ENCODE measurements around the gene KIAA2012.

KIAA2012 gene

DNA sequence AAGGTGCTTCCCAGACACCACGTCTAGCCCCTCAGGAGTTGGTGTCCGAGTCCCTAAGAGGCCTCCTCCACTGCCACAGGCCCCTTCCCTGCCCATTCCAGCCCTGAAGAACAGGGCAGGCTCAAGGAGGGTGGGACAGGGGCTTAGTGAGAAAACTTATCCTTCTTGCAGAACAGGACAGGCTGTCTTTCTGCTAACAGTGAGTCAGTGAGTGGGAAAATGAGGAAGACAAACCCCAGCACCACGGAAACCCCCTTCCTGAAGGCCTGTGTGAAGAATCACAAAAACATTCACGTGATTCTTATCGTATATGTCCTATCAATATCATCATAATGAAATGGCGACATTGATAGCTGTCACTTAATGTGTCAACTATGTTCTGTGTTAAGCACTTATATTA lies 29.6 kb upstream of the KIAA2012 start:
- H3K27ac ChIP-seq (ENCODE audit: low read depth, low read length), result no peak overlapping the region
- peaks cover 3% of the 10 kb centered on the region; the same call in 1 of the 2 replicates for H3K27me3 ChIP-seq (ENCODE audit: insufficient read depth, low read length)
- no peaks in the 10 kb centered on the region for H3K79me2 ChIP-seq (ENCODE audit: control insufficient read depth, insufficient read depth, low read length, unreplicated experiment)
- peaks cover 12% of the 10 kb centered on the region for H3K4me1 ChIP-seq (ENCODE audit: control insufficient read depth, insufficient read depth, low read length, unreplicated experiment)
- H3K36me3 ChIP-seq (ENCODE audit: insufficient read depth, low read length), result no peaks in the 10 kb centered on the region
- no peak overlapping the region for H3K4me3 ChIP-seq (ENCODE audit: low read depth, low read length)
- no peak overlapping the region for H2AFZ ChIP-seq (ENCODE audit: low read length, unreplicated experiment)

DNA sequence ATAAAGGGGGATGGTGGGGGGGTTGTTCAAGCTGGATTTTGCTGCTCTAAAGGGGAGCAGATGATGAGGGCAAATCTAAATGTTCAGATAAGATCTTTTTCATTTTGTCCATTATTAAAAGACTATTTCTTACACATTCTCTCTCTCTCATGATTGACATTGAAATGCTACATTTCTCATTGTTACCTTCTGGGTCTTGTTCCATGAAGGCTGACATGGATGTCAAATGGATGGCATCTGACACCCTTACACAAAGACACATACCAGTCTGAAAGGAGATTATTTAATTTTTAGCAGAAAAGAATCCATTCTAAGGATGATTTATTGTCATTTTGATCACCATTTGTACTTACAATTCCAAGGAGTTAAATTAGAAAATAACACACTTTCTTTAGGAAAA lies 28.3 kb upstream of the KIAA2012 start:
- Histone ChIP-seq H3K4me3 (ENCODE audit: low read depth, low read length) (no peak overlapping the region), H3K79me2 (ENCODE audit: control insufficient read depth, insufficient read depth, low read length, unreplicated experiment) (no peaks in the 10 kb centered on the region), H3K27me3 (ENCODE audit: insufficient read depth, low read length) (peaks cover 3% of the 10 kb centered on the region; the same call in 1 of the 2 replicates), H3K4me1 (ENCODE audit: control insufficient read depth, insufficient read depth, low read length, unreplicated experiment) (no peaks in the 10 kb centered on the region), H2AFZ (ENCODE audit: low read length, unreplicated experiment) (no peak overlapping the region), H3K27ac (ENCODE audit: low read depth, low read length) (no peak overlapping the region), H3K36me3 (ENCODE audit: insufficient read depth, low read length) (no peaks in the 10 kb centered on the region)

DNA sequence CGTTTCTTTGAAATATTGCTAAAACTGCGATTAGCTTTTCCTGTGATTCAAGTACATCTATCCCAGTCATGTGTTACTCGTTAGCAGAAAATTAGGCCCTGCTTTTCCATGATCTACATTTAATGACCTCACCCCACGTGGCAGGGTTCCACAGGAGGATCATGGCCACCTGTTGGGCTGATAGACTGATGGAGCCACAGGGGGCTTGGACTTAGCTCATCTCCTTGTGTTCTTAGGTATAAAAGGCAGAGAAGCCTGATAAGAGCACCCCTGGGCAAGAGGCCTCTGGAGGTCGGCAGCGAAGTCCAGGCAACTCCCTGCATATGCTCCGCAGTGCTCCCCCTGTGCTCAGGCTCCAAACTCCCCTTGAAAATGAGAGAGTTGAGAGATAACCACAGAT lies 26.5 kb upstream of the KIAA2012 start:
- Histone ChIP-seq H3K4me3 (ENCODE audit: low read depth, low read length) (no peak overlapping the region), H3K4me1 (ENCODE audit: control insufficient read depth, insufficient read depth, low read length, unreplicated experiment) (no peaks in the 10 kb centered on the region), H3K27me3 (ENCODE audit: insufficient read depth, low read length) (peaks cover 10% of the 10 kb centered on the region), H3K79me2 (ENCODE audit: control insufficient read depth, insufficient read depth, low read length, unreplicated experiment) (no peaks in the 10 kb centered on the region), H3K27ac (ENCODE audit: low read depth, low read length) (no peak overlapping the region), H3K36me3 (ENCODE audit: insufficient read depth, low read length) (no peaks in the 10 kb centered on the region), H2AFZ (ENCODE audit: low read length, unreplicated experiment) (no peak overlapping the region)

DNA sequence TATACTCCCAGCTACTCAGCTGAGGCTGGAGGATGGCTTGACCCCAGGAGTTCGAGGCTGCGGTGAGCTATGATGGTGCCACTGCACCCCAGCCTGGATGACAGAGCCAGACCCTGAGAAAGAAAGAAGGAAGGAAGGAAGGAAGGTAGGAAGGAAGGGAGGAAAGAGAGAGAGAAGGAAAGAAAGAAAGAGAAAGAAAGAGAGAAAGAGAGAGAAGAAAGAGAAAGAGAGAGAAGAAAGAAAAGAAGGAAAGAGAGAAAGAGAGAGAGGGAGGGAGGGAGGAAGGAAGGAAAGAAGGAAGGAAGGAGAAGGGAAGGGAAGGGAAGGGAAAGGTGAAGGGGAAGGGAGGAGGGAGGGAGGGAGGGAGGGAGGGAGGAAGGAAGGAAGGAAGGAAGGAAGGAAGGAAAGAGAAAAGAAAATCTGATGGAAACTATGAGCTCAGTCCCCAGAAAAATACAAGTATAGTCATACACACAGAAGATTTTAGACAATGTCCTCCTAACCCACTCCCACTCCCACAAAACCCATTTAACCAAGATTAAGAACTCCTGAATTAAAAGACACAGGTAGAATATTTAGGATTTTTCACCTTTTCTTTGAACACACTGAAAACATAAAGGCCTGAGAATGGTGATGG lies 23.8 kb upstream of the KIAA2012 start:
- Histone ChIP-seq H3K4me3 (ENCODE audit: low read depth, low read length) (no peak overlapping the region), H3K27ac (ENCODE audit: low read depth, low read length) (no peak overlapping the region), H3K36me3 (ENCODE audit: insufficient read depth, low read length) (no peaks in the 10 kb centered on the region), H3K79me2 (ENCODE audit: control insufficient read depth, insufficient read depth, low read length, unreplicated experiment) (no peaks in the 10 kb centered on the region), H2AFZ (ENCODE audit: low read length, unreplicated experiment) (no peak overlapping the region), H3K27me3 (ENCODE audit: insufficient read depth, low read length) (peaks cover 31% of the 10 kb centered on the region), H3K4me1 (ENCODE audit: control insufficient read depth, insufficient read depth, low read length, unreplicated experiment) (no peaks in the 10 kb centered on the region)

DNA sequence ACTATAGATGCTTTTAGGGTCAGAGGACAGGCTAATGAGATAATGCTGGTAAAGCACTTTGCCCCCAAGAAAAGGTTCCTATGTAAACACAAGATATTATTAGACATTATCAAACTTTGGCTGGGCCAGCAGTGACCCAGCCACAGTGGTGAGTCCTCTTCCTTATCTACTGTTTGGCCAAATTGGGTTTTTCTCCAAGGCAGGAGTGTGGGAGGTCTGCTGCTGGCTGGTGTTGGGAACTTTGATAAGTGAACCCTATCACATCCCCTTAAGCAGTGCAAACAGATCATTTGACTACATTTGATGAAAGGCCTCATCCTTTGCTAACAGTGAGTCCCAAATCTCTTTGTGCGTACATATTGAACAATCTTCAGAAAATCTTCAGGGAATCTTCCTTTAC lies 23.2 kb upstream of the KIAA2012 start:
- Histone ChIP-seq H3K36me3 (ENCODE audit: insufficient read depth, low read length) (no peaks in the 10 kb centered on the region), H3K79me2 (ENCODE audit: control insufficient read depth, insufficient read depth, low read length, unreplicated experiment) (no peaks in the 10 kb centered on the region), H3K4me3 (ENCODE audit: low read depth, low read length) (no peak overlapping the region), H3K4me1 (ENCODE audit: control insufficient read depth, insufficient read depth, low read length, unreplicated experiment) (no peaks in the 10 kb centered on the region), H3K27me3 (ENCODE audit: insufficient read depth, low read length) (peaks cover 38% of the 10 kb centered on the region), H3K27ac (ENCODE audit: low read depth, low read length) (no peak overlapping the region), H2AFZ (ENCODE audit: low read length, unreplicated experiment) (no peak overlapping the region)

DNA sequence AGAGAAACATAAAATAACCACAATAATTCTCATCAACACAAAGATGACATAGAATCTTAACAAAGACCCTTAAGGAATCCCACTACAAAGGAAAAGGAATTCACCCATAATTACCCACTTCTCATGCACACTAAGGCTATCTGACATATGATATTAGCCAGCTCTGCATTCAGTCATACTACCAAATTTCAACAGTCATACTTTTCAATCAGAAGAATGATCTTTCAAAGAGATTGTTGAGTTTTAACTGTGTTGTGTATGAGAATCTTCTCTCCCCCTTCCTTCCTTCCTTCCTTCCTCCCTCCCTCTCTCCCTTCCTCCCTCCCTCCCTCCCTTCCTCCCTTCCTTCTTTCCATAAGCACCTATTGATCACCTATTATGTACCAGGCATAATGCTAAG lies 22.4 kb upstream of the KIAA2012 start:
- Histone ChIP-seq H3K27me3 (ENCODE audit: insufficient read depth, low read length) (peaks cover 45% of the 10 kb centered on the region), H3K36me3 (ENCODE audit: insufficient read depth, low read length) (no peaks in the 10 kb centered on the region), H3K79me2 (ENCODE audit: control insufficient read depth, insufficient read depth, low read length, unreplicated experiment) (no peaks in the 10 kb centered on the region), H3K27ac (ENCODE audit: low read depth, low read length) (no peak overlapping the region), H3K4me3 (ENCODE audit: low read depth, low read length) (no peak overlapping the region), H2AFZ (ENCODE audit: low read length, unreplicated experiment) (no peak overlapping the region), H3K4me1 (ENCODE audit: control insufficient read depth, insufficient read depth, low read length, unreplicated experiment) (no peaks in the 10 kb centered on the region)

GRCh38 chr2:202051499-202052161 lies 21.4 kb upstream of the KIAA2012 start:
- peaks cover 52% of the 10 kb centered on the region for H3K27me3 ChIP-seq (ENCODE audit: insufficient read depth, low read length)
- H2AFZ ChIP-seq (ENCODE audit: low read length, unreplicated experiment), result no peak overlapping the region
- H3K27ac ChIP-seq (ENCODE audit: low read depth, low read length), result no peak overlapping the region
- H3K4me1 ChIP-seq (ENCODE audit: control insufficient read depth, insufficient read depth, low read length, unreplicated experiment), result no peaks in the 10 kb centered on the region
- H3K79me2 ChIP-seq (ENCODE audit: control insufficient read depth, insufficient read depth, low read length, unreplicated experiment), result no peaks in the 10 kb centered on the region
- no peak overlapping the region for H3K4me3 ChIP-seq (ENCODE audit: low read depth, low read length)
- H3K36me3 ChIP-seq (ENCODE audit: insufficient read depth, low read length), result no peaks in the 10 kb centered on the region

DNA sequence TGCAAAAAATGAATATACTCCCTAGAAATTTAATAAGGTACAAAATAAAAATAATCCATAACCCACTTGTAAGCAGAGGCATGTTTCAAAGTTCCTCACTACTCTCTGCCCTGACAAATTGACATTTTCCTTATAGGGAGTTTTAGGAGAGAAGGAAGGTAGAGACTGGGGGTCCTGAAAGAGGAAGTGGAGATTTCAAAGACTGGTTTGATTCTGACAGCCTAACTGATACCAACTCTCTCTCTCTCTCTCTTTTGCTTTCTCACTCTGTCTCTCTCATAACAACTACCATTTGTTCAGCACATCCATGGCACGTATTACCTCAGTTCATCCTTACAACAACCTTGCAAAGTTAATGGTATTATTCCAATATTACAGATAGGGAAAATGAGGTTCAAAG lies 20.8 kb upstream of the KIAA2012 start:
- no peak overlapping the region for H3K4me3 ChIP-seq (ENCODE audit: low read depth, low read length)
- peaks cover 57% of the 10 kb centered on the region for H3K27me3 ChIP-seq (ENCODE audit: insufficient read depth, low read length)
- no peak overlapping the region for H3K27ac ChIP-seq (ENCODE audit: low read depth, low read length)
- no peaks in the 10 kb centered on the region for H3K36me3 ChIP-seq (ENCODE audit: insufficient read depth, low read length)
- no peak overlapping the region for H2AFZ ChIP-seq (ENCODE audit: low read length, unreplicated experiment)
- H3K4me1 ChIP-seq (ENCODE audit: control insufficient read depth, insufficient read depth, low read length, unreplicated experiment), result no peaks in the 10 kb centered on the region
- H3K79me2 ChIP-seq (ENCODE audit: control insufficient read depth, insufficient read depth, low read length, unreplicated experiment), result no peaks in the 10 kb centered on the region

DNA sequence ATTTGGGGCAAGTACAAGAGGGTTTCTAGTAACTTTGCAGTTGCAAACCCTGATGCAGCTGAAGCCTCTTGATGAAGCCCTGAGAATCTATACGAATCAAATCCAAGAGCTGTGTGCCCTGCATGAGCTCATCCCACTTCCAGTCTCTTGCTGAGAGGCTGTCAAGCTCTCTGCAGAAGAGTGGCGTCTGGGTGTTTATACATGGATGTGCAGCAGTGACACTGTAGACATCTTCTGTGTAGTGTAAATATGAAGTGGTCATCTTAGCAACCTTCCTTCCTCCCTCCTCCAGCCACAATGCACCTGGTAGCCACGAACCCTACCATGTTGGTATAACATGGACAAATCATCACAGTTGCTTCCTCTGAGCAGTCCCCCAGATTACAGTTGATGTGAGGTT lies 18.4 kb upstream of the KIAA2012 start:
- H3K27ac ChIP-seq (ENCODE audit: low read depth, low read length), result no peak overlapping the region
- H3K27me3 ChIP-seq (ENCODE audit: insufficient read depth, low read length), result peaks cover 76% of the 10 kb centered on the region
- H3K4me1 ChIP-seq (ENCODE audit: control insufficient read depth, insufficient read depth, low read length, unreplicated experiment), result no peaks in the 10 kb centered on the region
- no peaks in the 10 kb centered on the region for H3K79me2 ChIP-seq (ENCODE audit: control insufficient read depth, insufficient read depth, low read length, unreplicated experiment)
- H3K36me3 ChIP-seq (ENCODE audit: insufficient read depth, low read length), result no peaks in the 10 kb centered on the region
- H3K4me3 ChIP-seq (ENCODE audit: low read depth, low read length), result no peak overlapping the region
- H2AFZ ChIP-seq (ENCODE audit: low read length, unreplicated experiment), result no peak overlapping the region

DNA sequence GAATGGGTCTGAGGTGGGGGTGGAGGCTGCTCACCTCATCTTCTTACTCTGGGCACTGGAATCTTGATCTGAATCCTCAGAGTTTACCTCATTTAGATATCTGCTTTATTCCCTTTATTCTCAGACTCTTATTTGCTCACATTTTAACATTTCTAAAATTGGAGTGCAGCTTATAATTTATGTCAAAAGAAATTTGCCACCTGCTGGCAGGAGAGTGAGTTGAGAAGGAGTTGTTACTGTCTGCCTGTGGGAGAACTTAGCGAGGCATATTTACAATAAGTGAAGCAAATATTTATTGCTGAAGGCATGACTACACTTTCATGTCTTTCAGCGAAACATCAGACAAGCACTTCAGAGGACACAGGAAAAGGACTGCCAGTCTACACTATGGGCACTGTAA lies 16.4 kb upstream of the KIAA2012 start:
- Histone ChIP-seq H2AFZ (ENCODE audit: low read length, unreplicated experiment) (no peak overlapping the region), H3K4me3 (ENCODE audit: low read depth, low read length) (no peak overlapping the region), H3K27me3 (ENCODE audit: insufficient read depth, low read length) (peaks cover 69% of the 10 kb centered on the region), H3K4me1 (ENCODE audit: control insufficient read depth, insufficient read depth, low read length, unreplicated experiment) (no peaks in the 10 kb centered on the region), H3K27ac (ENCODE audit: low read depth, low read length) (no peak overlapping the region), H3K36me3 (ENCODE audit: insufficient read depth, low read length) (no peaks in the 10 kb centered on the region), H3K79me2 (ENCODE audit: control insufficient read depth, insufficient read depth, low read length, unreplicated experiment) (no peaks in the 10 kb centered on the region)

DNA sequence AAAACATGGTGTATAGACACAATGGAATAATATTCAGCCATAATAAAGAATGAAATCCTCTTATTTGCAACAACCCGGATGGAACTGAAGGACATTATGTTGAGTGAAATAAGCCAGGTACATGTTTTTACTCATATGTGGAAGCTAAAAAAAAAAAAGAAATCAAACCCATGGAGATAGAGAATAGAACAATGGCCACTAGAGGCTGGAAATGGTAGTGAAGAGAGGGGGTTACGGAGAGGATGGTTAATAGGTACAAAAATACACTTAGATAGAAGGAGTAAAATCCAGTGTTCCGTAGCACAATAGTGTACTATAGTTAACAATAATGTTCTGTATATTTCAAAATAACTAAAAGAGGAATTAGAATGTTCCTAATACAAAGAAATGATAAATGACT lies 12.8 kb upstream of the KIAA2012 start:
- Histone ChIP-seq H3K36me3 (ENCODE audit: insufficient read depth, low read length) (no peaks in the 10 kb centered on the region), H3K79me2 (ENCODE audit: control insufficient read depth, insufficient read depth, low read length, unreplicated experiment) (no peaks in the 10 kb centered on the region), H3K4me1 (ENCODE audit: control insufficient read depth, insufficient read depth, low read length, unreplicated experiment) (peaks cover 11% of the 10 kb centered on the region), H3K27me3 (ENCODE audit: insufficient read depth, low read length) (peaks cover 38% of the 10 kb centered on the region), H3K27ac (ENCODE audit: low read depth, low read length) (no peak overlapping the region), H2AFZ (ENCODE audit: low read length, unreplicated experiment) (no peak overlapping the region), H3K4me3 (ENCODE audit: low read depth, low read length) (no peak overlapping the region)
